ENCODE data around the gene MAPRE2.

Gene MAPRE2

DNA sequence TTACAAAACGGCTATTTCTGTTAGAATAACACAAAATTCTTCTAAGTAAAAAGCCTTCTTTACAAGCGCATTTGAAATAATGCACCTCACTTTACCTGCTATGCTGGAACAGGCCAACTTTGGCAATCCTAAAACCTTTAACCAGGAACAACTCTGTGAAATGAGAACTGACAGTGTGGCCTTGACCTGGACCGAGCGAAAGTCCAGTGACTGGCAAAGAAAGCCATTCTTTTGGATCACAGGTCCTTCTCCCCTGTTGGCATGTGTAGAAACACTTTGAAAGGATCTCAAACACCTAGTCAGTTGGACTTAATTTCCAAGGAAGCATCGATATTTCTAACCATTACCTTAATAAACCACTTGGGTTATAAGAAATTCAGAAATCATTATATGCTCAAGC lies 21.2 kb downstream of the MAPRE2 start:
- no peaks in the 10 kb centered on the region for H3K27me3 ChIP-seq (ENCODE audit: insufficient read depth, low read depth, severe bottlenecking)
- H3K9me3 ChIP-seq (ENCODE audit: severe bottlenecking): no peaks in the 10 kb centered on the region
- H3K27ac ChIP-seq: no peak overlapping the region
- H3K4me3 ChIP-seq (ENCODE audit: low read depth, low read length): no peak overlapping the region
- TF ChIP-seq, protein P1, sequence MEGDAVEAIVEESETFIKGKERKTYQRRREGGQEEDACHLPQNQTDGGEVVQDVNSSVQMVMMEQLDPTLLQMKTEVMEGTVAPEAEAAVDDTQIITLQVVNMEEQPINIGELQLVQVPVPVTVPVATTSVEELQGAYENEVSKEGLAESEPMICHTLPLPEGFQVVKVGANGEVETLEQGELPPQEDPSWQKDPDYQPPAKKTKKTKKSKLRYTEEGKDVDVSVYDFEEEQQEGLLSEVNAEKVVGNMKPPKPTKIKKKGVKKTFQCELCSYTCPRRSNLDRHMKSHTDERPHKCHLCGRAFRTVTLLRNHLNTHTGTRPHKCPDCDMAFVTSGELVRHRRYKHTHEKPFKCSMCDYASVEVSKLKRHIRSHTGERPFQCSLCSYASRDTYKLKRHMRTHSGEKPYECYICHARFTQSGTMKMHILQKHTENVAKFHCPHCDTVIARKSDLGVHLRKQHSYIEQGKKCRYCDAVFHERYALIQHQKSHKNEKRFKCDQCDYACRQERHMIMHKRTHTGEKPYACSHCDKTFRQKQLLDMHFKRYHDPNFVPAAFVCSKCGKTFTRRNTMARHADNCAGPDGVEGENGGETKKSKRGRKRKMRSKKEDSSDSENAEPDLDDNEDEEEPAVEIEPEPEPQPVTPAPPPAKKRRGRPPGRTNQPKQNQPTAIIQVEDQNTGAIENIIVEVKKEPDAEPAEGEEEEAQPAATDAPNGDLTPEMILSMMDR (IDR thresholded peaks at IDR 0.05; ENCODE audit: low read depth, low read length): no peak
- no peaks in the 10 kb centered on the region for H3K36me3 ChIP-seq
- no peak for DNase-seq

DNA sequence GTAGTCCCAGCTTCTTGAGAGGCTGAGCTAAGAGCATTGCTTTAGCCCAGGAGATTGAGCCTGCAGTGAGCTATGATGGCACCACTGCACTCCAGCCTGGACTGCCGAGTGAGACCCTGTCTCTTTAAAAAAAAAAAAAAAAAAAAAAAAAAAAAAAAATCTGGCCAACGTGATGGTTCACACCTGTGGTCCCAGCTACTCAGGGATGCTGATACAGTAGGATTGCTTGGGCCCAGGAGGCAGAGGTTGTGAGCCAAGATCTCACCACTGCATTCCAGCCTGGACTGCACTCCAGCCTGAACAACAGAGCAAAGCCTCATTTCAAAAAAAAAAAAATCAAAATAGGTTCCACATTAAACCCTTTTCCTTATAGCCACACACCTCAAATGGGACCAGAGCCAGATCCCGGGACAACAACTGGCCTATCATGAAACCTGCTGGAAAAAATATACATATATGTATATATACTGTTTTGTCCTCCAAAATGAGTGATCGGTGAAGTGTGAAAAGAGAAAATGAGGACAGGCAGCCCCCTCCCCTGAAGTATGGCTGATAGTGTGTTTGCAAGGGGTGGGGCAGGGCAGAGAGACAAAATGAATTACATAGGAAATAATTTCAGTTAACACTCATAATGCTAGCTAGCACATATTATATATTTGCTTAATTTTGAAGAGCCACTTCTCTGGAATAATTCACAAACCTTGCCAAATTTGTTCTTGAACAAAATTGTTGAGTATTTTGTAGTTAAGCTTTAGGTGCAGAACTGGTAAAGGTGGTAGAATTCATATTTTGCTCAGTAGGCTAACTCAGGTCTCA lies 22.9 kb downstream of the MAPRE2 start:
- TF ChIP-seq, protein P1 (IDR thresholded peaks at IDR 0.05; ENCODE audit: low read depth, low read length): no peak
- no peaks in the 10 kb centered on the region for H3K9me3 ChIP-seq (ENCODE audit: severe bottlenecking)
- no peak overlapping the region for H3K27ac ChIP-seq
- DNase-seq: no peak
- H3K36me3 ChIP-seq: no peaks in the 10 kb centered on the region
- no peak overlapping the region for H3K4me3 ChIP-seq (ENCODE audit: low read depth, low read length)
- no peaks in the 10 kb centered on the region for H3K27me3 ChIP-seq (ENCODE audit: insufficient read depth, low read depth, severe bottlenecking)

DNA sequence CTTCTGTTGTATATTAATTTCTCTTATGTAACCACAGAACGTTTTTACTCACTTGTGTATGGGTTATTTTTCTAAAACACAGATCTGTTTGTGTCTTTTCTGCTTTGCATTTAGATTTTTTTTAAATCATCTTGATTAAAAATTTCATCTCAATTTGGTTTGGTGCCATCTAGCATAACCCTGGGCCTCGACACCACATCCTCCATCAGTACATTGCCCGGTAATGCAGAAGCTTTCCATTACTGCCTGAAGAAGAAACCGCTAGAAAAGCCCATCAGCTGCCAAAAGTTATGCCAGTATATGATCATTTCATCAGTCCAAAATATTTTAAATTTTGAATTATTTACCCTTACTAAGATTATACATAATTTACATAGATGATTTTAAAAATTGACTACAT lies 26.2 kb downstream of the MAPRE2 start:
- Histone ChIP-seq H3K4me3 (ENCODE audit: low read depth, low read length) (no peak overlapping the region), H3K9me3 (ENCODE audit: severe bottlenecking) (no peaks in the 10 kb centered on the region), H3K36me3 (no peaks in the 10 kb centered on the region), H3K27ac (no peak overlapping the region), H3K27me3 (ENCODE audit: insufficient read depth, low read depth, severe bottlenecking) (no peaks in the 10 kb centered on the region)
- TF ChIP-seq, protein P1 (IDR thresholded peaks at IDR 0.05; ENCODE audit: low read depth, low read length): no peak
- no peak for DNase-seq

DNA sequence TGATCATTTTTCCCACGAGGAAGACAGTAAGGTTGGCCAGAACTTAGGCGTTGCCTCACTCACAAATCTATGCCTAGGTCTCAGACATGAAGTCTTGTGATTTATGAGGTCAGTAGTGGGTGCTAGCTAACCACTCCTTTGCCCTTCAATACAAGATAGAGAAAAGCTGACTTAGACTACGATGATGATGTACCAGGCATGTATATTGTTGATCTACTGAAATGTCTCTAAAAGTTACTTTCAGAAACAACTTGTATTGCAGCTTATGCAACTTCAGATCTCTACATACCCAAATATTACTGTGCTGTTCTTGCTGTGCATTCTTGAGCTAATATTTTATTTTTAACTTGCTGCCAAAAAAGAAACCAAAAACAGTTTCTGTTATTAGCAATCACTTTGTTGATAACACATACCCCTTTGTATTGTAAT lies 30.6 kb downstream of the MAPRE2 start:
- Histone ChIP-seq H3K27ac (no peak overlapping the region), H3K27me3 (ENCODE audit: insufficient read depth, low read depth, severe bottlenecking) (no peaks in the 10 kb centered on the region), H3K4me3 (ENCODE audit: low read depth, low read length) (no peak overlapping the region), H3K9me3 (ENCODE audit: severe bottlenecking) (no peaks in the 10 kb centered on the region), H3K36me3 (no peaks in the 10 kb centered on the region)
- TF ChIP-seq, protein P1 (IDR thresholded peaks at IDR 0.05; ENCODE audit: low read depth, low read length): no peak
- DNase-seq: no peak

DNA sequence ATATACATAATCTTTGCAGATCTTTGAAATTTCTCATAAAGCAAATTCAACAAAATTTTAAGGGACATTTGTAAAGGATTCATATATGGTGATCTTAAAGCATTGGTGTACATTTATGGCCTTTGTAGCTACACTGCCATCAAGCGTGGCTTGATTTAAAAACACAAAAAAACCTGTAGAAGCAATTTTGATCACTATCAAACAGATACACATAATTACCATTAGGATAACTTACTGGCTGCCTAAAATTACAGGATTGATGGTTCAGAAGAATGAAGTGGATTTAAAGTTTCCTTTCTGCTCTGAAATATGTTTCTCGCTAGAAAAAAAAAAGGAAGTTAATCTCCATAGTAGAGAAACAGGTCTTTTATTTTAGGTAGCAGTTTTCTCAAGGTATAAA lies 31.4 kb downstream of the MAPRE2 start:
- no peak overlapping the region for H3K27ac ChIP-seq
- H3K36me3 ChIP-seq: no peaks in the 10 kb centered on the region
- no peaks in the 10 kb centered on the region for H3K9me3 ChIP-seq (ENCODE audit: severe bottlenecking)
- H3K27me3 ChIP-seq (ENCODE audit: insufficient read depth, low read depth, severe bottlenecking): no peaks in the 10 kb centered on the region
- DNase-seq: no peak
- no peak overlapping the region for H3K4me3 ChIP-seq (ENCODE audit: low read depth, low read length)
- TF ChIP-seq, protein P1 (IDR thresholded peaks at IDR 0.05; ENCODE audit: low read depth, low read length): no peak
